H1 (cell line): ENCODE data around the gene BPIFB4. TPM values are rescaled to one million over a fixed set of nuclear protein-coding genes. Genes with fewer than 3 reads are reported as not detected.

ENCODE experiments used
- CTCF ChIA-PET: fragments of 300-600 bp; sonication (Branson Sonifier 250); formaldehyde crosslinking; loops from one replicate; lab custom pipeline; 2021; ENCODE audit not compliant: partially characterized antibody; lab: Charles Lee
- POLR2A ChIA-PET: fragments of 300-600 bp; sonication (Branson Sonifier 250); formaldehyde crosslinking; loops from one replicate; lab custom pipeline; 2021; ENCODE audit warnings: inconsistent platforms; ENCODE audit not compliant: partially characterized antibody; lab: Charles Lee
- DNase-seq, 2 experiments: peaks; one replicate each; pipeline versions ENCODE4 v3.0.0 to v3.0.0-alpha.2; 2010 to 2022; ENCODE audit warnings: low spot score in 2 of 2, low read depth in 1 of 2, mixed read lengths in 1 of 2
- FAIRE-seq: peaks from 2 replicates; lab custom pipeline; 2011; peaks lifted over from hg19 to GRCh38; lab: Jason Lieb, UNC
- H2AFZ ChIP-seq: 2 replicates; pipeline ENCODE4 v1.8.1; 2012; ENCODE audit warnings: low read length, inconsistent platforms
- H2AK5ac ChIP-seq: 2 replicates; pipeline ENCODE4 v1.6.1; 2013; ENCODE audit warnings: low read depth, low read length
- H2BK120ac ChIP-seq: replicated peaks from 2 replicates; pipeline ENCODE3; 2013; ENCODE audit warnings: low read depth, low read length, inconsistent platforms
- H2BK12ac ChIP-seq: 2 replicates; pipeline ENCODE4 v1.6.1; 2013; ENCODE audit warnings: low read depth, low read length
- H2BK15ac ChIP-seq: 2 replicates; pipeline ENCODE4 v1.6.1; 2013; ENCODE audit warnings: low read length
- H2BK20ac ChIP-seq: 2 replicates; pipeline ENCODE4 v1.6.1; 2013; ENCODE audit warnings: low read length
- H2BK5ac ChIP-seq: 2 replicates; pipeline ENCODE4 v1.6.1; 2013; ENCODE audit warnings: low read depth, low read length
- H3K14ac ChIP-seq: 2 replicates; pipeline ENCODE4 v1.6.1; 2013; ENCODE audit warnings: inconsistent platforms; ENCODE audit not compliant: insufficient read length
- H3K18ac ChIP-seq: 2 replicates; pipeline ENCODE4 v1.6.1; 2013; ENCODE audit warnings: low read length; ENCODE audit errors: extremely low read depth
- H3K23ac ChIP-seq: 2 replicates; pipeline ENCODE4 v1.6.1; 2013; ENCODE audit warnings: inconsistent platforms; ENCODE audit not compliant: insufficient read length
- H3K23me2 ChIP-seq: 2 replicates; pipeline ENCODE4 v1.6.1; 2013; ENCODE audit warnings: low read depth, low read length
- H3K27ac ChIP-seq: 2 replicates; pipeline ENCODE4 v1.6.1; 2011; ENCODE audit warnings: low read depth, low read length, inconsistent platforms
- H3K27me3 ChIP-seq, 4 experiments: replicated peaks in 1 of 4; 1 replicate in 1 of 4; 2 replicates in 3 of 4; pipeline versions ENCODE4 v1.6.1 to v1.8.1; 2011 to 2013; ENCODE audit warnings: low read length in 3 of 4, mild to moderate bottlenecking in 3 of 4, inconsistent platforms in 2 of 4, mixed read lengths in 2 of 4, moderate library complexity in 1 of 4; ENCODE audit not compliant: control insufficient read depth in 3 of 4, insufficient read depth in 3 of 4; ENCODE audit errors: extremely low read depth in 1 of 4
- H3K36me3 ChIP-seq, 4 experiments: 2 replicates each; pipeline versions ENCODE4 v1.6.1 to v1.8.1; 2011 to 2013; ENCODE audit warnings: mild to moderate bottlenecking in 4 of 4, low read length in 3 of 4, moderate library complexity in 2 of 4, control low read depth in 1 of 4, inconsistent platforms in 1 of 4; ENCODE audit not compliant: insufficient read depth in 4 of 4, control insufficient read depth in 2 of 4
- H3K4ac ChIP-seq: replicated peaks from 2 replicates; pipeline ENCODE3; 2013; ENCODE audit warnings: low read length, low read depth, mixed read lengths, inconsistent platforms; ENCODE audit not compliant: insufficient read length
- H3K4me1 ChIP-seq, 4 experiments: replicated peaks in 1 of 4; 1 replicate in 1 of 4; 2 replicates in 3 of 4; pipeline versions ENCODE4 v1.6.1 to v1.8.1; 2011 to 2013; ENCODE audit warnings: low read length in 3 of 4, inconsistent platforms in 2 of 4, mixed read lengths in 1 of 4; ENCODE audit not compliant: insufficient read depth in 4 of 4, control insufficient read depth in 3 of 4
- H3K4me2 ChIP-seq, 2 experiments: 2 replicates each; pipeline versions ENCODE4 v1.6.1 to v1.8.1; 2011 to 2013; ENCODE audit warnings: low read depth in 2 of 2, low read length in 2 of 2, control low read depth in 1 of 2, inconsistent platforms in 1 of 2, mild to moderate bottlenecking in 1 of 2; ENCODE audit not compliant: insufficient read depth in 1 of 2
- H3K4me3 ChIP-seq, 4 experiments: fragments of 200-600, 300-600 bp in 1 of 4; sonication (generic), shearing (Covaris generic), sonication (Bioruptor Twin) in 1 of 4; 2 replicates each; pipeline versions ENCODE4 v1.5.1 to v1.8.1; 2011 to 2016; ENCODE audit warnings: low read length in 4 of 4, low read depth in 3 of 4, control low read depth in 2 of 4, inconsistent platforms in 2 of 4, mild to moderate bottlenecking in 2 of 4, mixed read lengths in 1 of 4, moderate library complexity in 1 of 4; ENCODE audit not compliant: insufficient read depth in 2 of 4; ENCODE audit errors: extremely low read depth in 1 of 4
- H3K56ac ChIP-seq: replicated peaks from 2 replicates; pipeline ENCODE3; 2013; ENCODE audit warnings: low read depth, mild to moderate bottlenecking, mixed read lengths, low read length, inconsistent platforms; ENCODE audit not compliant: insufficient read length
- H3K79me1 ChIP-seq: 2 replicates; pipeline ENCODE4 v1.6.1; 2013; ENCODE audit warnings: low read depth, low read length, control low read depth
- H3K79me2 ChIP-seq, 2 experiments: 2 replicates each; pipeline versions ENCODE4 v1.6.1 to v1.8.1; 2012 to 2013; ENCODE audit warnings: low read length in 2 of 2, mild to moderate bottlenecking in 2 of 2, inconsistent platforms in 1 of 2; ENCODE audit not compliant: insufficient read depth in 2 of 2, control insufficient read depth in 1 of 2
- H3K9ac ChIP-seq, 4 experiments: replicated peaks in 1 of 4; 1 replicate in 1 of 4; 2 replicates in 3 of 4; pipeline versions ENCODE4 v1.6.1 to v1.8.1; 2011 to 2013; ENCODE audit warnings: low read depth in 3 of 4, low read length in 3 of 4, control low read depth in 2 of 4, mild to moderate bottlenecking in 2 of 4, moderate library complexity in 2 of 4, inconsistent platforms in 1 of 4; ENCODE audit errors: extremely low read depth in 1 of 4
- H3K9me3 ChIP-seq, 2 experiments: 2 replicates each; pipeline versions ENCODE4 v1.6.1 to v1.8.1; 2012 to 2013; ENCODE audit warnings: mild to moderate bottlenecking in 2 of 2, moderate library complexity in 2 of 2, control low read depth in 1 of 2, inconsistent platforms in 1 of 2, low read depth in 1 of 2, low read length in 1 of 2, mixed read lengths in 1 of 2; ENCODE audit not compliant: insufficient read depth in 2 of 2
- H4K20me1 ChIP-seq, 2 experiments: replicated peaks in 1 of 2; 2 replicates each; pipeline versions ENCODE3 to v1.8.1; 2011 to 2013; ENCODE audit warnings: inconsistent platforms in 2 of 2, low read length in 2 of 2, mild to moderate bottlenecking in 1 of 2; ENCODE audit not compliant: insufficient read depth in 2 of 2, control insufficient read depth in 1 of 2
- H4K5ac ChIP-seq: 2 replicates; pipeline ENCODE4 v1.6.1; 2013; ENCODE audit warnings: low read length, low read depth, mixed read lengths, inconsistent platforms; ENCODE audit not compliant: insufficient read length
- H4K8ac ChIP-seq: 2 replicates; pipeline ENCODE4 v1.8.0; 2013; ENCODE audit warnings: mild to moderate bottlenecking, moderate library complexity, low read length, inconsistent platforms; ENCODE audit not compliant: insufficient read depth; ENCODE audit errors: extremely low read depth
- H4K91ac ChIP-seq: replicated peaks from 2 replicates; pipeline ENCODE3; 2013; ENCODE audit warnings: low read length, mixed read lengths, inconsistent platforms; ENCODE audit not compliant: insufficient read length
- ASH2L ChIP-seq: fragments of 200-600, 300-600 bp; sonication (generic); IDR thresholded peaks from one replicate; pipeline ENCODE4 v1.7.1; 2017; ENCODE audit warnings: low read length
- BACH1 ChIP-seq: IDR thresholded peaks from 2 replicates; pipeline ENCODE4 v1.6.1; 2012; ENCODE audit warnings: low read length, improper control_type of control experiment
- CHD1 ChIP-seq: IDR thresholded peaks from 2 replicates; pipeline ENCODE4 v1.6.1; 2012; ENCODE audit warnings: low read depth, low read length, improper control_type of control experiment
- EGR1 ChIP-seq: IDR thresholded peaks from 2 replicates; pipeline ENCODE4 v1.6.1; 2011; ENCODE audit warnings: low read depth, low read length, borderline replicate concordance
- FOSL1 ChIP-seq: IDR thresholded peaks from 2 replicates; pipeline ENCODE4 v1.6.1; 2011; ENCODE audit warnings: mild to moderate bottlenecking, low read depth, low read length, moderate library complexity; ENCODE audit not compliant: insufficient read depth
- HDAC6 ChIP-seq: IDR thresholded peaks from one replicate; pipeline ENCODE4 v1.7.1; 2012; ENCODE audit warnings: low read depth, mild to moderate bottlenecking, inconsistent platforms, low read length, moderate library complexity
- JUN ChIP-seq: IDR thresholded peaks from 2 replicates; pipeline ENCODE4 v1.6.1; 2011; ENCODE audit warnings: low read depth, mild to moderate bottlenecking, improper control_type of control experiment, low read length
- JUND ChIP-seq: IDR thresholded peaks from 2 replicates; pipeline ENCODE4 v1.6.1; 2011; ENCODE audit warnings: mild to moderate bottlenecking, improper control_type of control experiment, low read length
- KDM5A ChIP-seq: fragments of 200-600 bp; IDR thresholded peaks from 2 replicates; pipeline ENCODE4 v1.7.1; 2012; ENCODE audit warnings: mild to moderate bottlenecking, low read length, inconsistent platforms, mixed read lengths
- NANOG ChIP-seq: IDR thresholded peaks from 2 replicates; pipeline ENCODE4 v1.6.1; 2011; ENCODE audit warnings: low read length, low read depth, mild to moderate bottlenecking, inconsistent platforms; ENCODE audit not compliant: insufficient read depth, poor library complexity, severe bottlenecking
- POU5F1 ChIP-seq: IDR thresholded peaks from 2 replicates; pipeline ENCODE4 v1.6.1; 2011; ENCODE audit warnings: low read depth, mild to moderate bottlenecking, low read length, moderate library complexity
- SIX5 ChIP-seq: IDR thresholded peaks from 2 replicates; pipeline ENCODE4 v1.6.1; 2011; ENCODE audit warnings: mild to moderate bottlenecking, low read depth, low read length
- SP1 ChIP-seq: IDR thresholded peaks from 2 replicates; pipeline ENCODE4 v1.6.1; 2011; ENCODE audit warnings: low read depth, low read length
- SRF ChIP-seq: IDR thresholded peaks from 2 replicates; pipeline ENCODE4 v1.6.1; 2011; ENCODE audit warnings: mild to moderate bottlenecking, low read depth, low read length, moderate library complexity
- TBP ChIP-seq: IDR thresholded peaks from 2 replicates; pipeline ENCODE4 v1.6.1; 2011; ENCODE audit warnings: low read depth, low read length, improper control_type of control experiment
- WGBS, 2 experiments: shearing (Covaris generic) in 1 of 2; methylation state at CpG; one replicate each; pipeline versions ENCODE4 v1.1.6 to v1.1.7; 2013 to 2015; ENCODE audit warnings: low lambda C conversion rate in 2 of 2, mixed read lengths in 2 of 2, inconsistent platforms in 1 of 2, low coverage in 1 of 2, missing lambda C conversion rate in 1 of 2; ENCODE audit not compliant: insufficient replicate concordance in 2 of 2, insufficient coverage in 1 of 2, insufficient read length in 1 of 2; ENCODE audit errors: extremely low coverage in 1 of 2, missing lambda C conversion rate in 1 of 2; 5-methylcytosine and 5-hydroxymethylcytosine counted together
- polyA plus RNA-seq, 7 experiments: library from polyadenylated mRNA; depleted of rRNA in 3 of 7; stranded (reverse) in 5 of 7; unstranded in 2 of 7; fragments of >200 nt in 5 of 7; fragments of 200-250 nt in 2 of 7; gene quantifications; 1 replicate in 5 of 7; 2 replicates in 1 of 7; 4 replicates in 1 of 7; pipeline versions ENCODE4 v1.2.1 to v1.2.3, GENCODE V29; 2011 to 2013; ENCODE audit warnings: missing spikeins in 2 of 7, mixed read lengths in 2 of 7
- total RNA-seq: library from RNA; stranded (reverse); fragmentation: NEBNext Ultra II Directional; extraction: Animal tissue kit (Norgen Biotek cat#: 25700); gene quantifications from 2 replicates; pipeline ENCODE4 v1.2.1, GENCODE V29; 2021

The BPIFB4 gene
- total and polyA plus RNA-seq, 2 of the 8 experiments (the other 6 are each of a cell fraction or from before 2014, with no cell fraction given), result not detected

- Histone ChIP-seq H3K14ac (no peak overlapping the region), H3K23me2 (no peaks in the 10 kb centered on the region), H3K36me3 (no peaks in the 10 kb centered on the region), H2BK20ac (0 out of 2 replicates have a peak overlapping the region, but pooled peaks have one; percentile 48), H2BK5ac (no peak overlapping the region), H3K79me2 (no peaks in the 10 kb centered on the region), H3K79me1 (no peaks in the 10 kb centered on the region), H3K9me3 (no peaks in the 10 kb centered on the region), H3K4me3 (no peak overlapping the region), H2AFZ (no peak overlapping the region), H2AK5ac (no peak overlapping the region), H4K8ac (no peak overlapping the region), H3K27me3 (no peaks in the 10 kb centered on the region), H2BK120ac (no peak overlapping the region), H3K4ac (no peak overlapping the region), H3K18ac (peak overlapping the region; percentile 32; the same call in 1 of the 2 replicates), H3K4me1 (peaks cover 0 to 5% (median 0%) of the 10 kb centered on the region in 4 experiments; a peak in 3 of 7 replicates), H2BK15ac (no peak overlapping the region), H4K5ac (no peak overlapping the region), H3K27ac (no peak overlapping the region), H3K23ac (no peak overlapping the region), H2BK12ac (0 out of 2 replicates have a peak overlapping the region, but pooled peaks have one; percentile 27), H3K9ac (no peak overlapping the region), H3K4me2 (no peak overlapping the region), H4K20me1 (no peaks in the 10 kb centered on the region), H4K91ac (no peak overlapping the region), H3K56ac (no peak overlapping the region)
- 84% methylated on average over 3 of the region's 3 CpGs; no CpG with 5 or more reads in 1 of the 2 experiments for WGBS, 2 experiments
- POLR2A ChIA-PET, result no interaction called here
- CTCF ChIA-PET, result interaction anchor here (0.7 to 2.4 kb wide), 9 partner anchors 8 to 360 kb away, joined by 3 to 8 read pairs (median 4); no protein-coding TSS in a partner anchor
- no peak for FAIRE-seq
- no peak for DNase-seq
- TF ChIP-seq KDM5A, result no peak
- TF ChIP-seq ASH2L, result no peak
- TF ChIP-seq SRF, result no peak
- no peak for TF ChIP-seq NANOG
- no peak for TF ChIP-seq FOSL1
- TF ChIP-seq JUND, result no peak
- TF ChIP-seq SIX5, result no peak
- no peak for TF ChIP-seq TBP
- TF ChIP-seq HDAC6, result no peak
- no peak for TF ChIP-seq POU5F1
- TF ChIP-seq BACH1, result no peak
- no peak for TF ChIP-seq SP1
- TF ChIP-seq EGR1, result no peak
- TF ChIP-seq CHD1, result no peak
- no peak for TF ChIP-seq JUN
Observed at GRCh38 chr20:33104336-33104735, 24.9 kb downstream of the BPIFB4 start.
